Activated CD8-positive, alpha-beta T cell treated with anti-CD3 and anti-CD28 coated beads, Interleukin-2, amount 10 ng/mL, durations not matched to agents 7 days and 5 days (primary cell): ENCODE results near the gene DSCAM. TPM values are rescaled to one million over a fixed set of nuclear protein-coding genes. Genes with fewer than 3 reads are reported as not detected.

ENCODE experiments used
- ATAC-seq: fragments of 150-1000 bp; cut with Tn5 transposase; one replicate; pipeline ENCODE4 v1.10.0; 2021; ENCODE audit warnings: moderate library complexity
- CTCF ChIA-PET: fragments of 350-600 bp; sonication (Branson Sonifier 250); formaldehyde crosslinking; loops from one replicate; lab custom pipeline; 2021; ENCODE audit warnings: antibody characterized with exemption; lab: Charles Lee
- POLR2A ChIA-PET: fragments of 350-600 bp; sonication (Branson Sonifier 250); formaldehyde crosslinking; loops from one replicate; lab custom pipeline; 2021; ENCODE audit warnings: antibody characterized with exemption; lab: Charles Lee
- DNase-seq: peaks from one replicate; pipeline ENCODE4 v3.0.0-alpha.2; 2020
- H3K27ac Mint-ChIP-seq: one replicate; pipeline ENCODE4 v1.8.0; 2021; ENCODE audit warnings: mild to moderate bottlenecking, mixed read lengths
- H3K27me3 Mint-ChIP-seq: one replicate; pipeline ENCODE4 v1.8.0; 2021; ENCODE audit warnings: low read depth, mixed read lengths
- H3K36me3 Mint-ChIP-seq: one replicate; pipeline ENCODE4 v1.8.0; 2021; ENCODE audit warnings: low read depth, mixed read lengths
- H3K4me1 Mint-ChIP-seq: one replicate; pipeline ENCODE4 v1.8.0; 2021; ENCODE audit warnings: low read depth, mixed read lengths
- H3K4me3 Mint-ChIP-seq: one replicate; pipeline ENCODE4 v1.8.0; 2021; ENCODE audit warnings: mild to moderate bottlenecking, mixed read lengths
- H3K9me3 Mint-ChIP-seq: one replicate; pipeline ENCODE4 v1.8.0; 2022; ENCODE audit warnings: mixed read lengths; ENCODE audit not compliant: insufficient read depth
- total RNA-seq, 2 experiments: library from RNA; stranded (reverse); gene quantifications; one replicate each; pipeline ENCODE4 v1.2.3, GENCODE V29; 2021

Gene DSCAM
- total RNA-seq, 2 experiments from 2014 or later: not detected

GRCh38 chr21:40639616-40640194, 207.3 kb downstream of the DSCAM start:
- Mint-ChIP-seq H3K4me3 (no peak overlapping the region), H3K4me1 (no peaks in the 10 kb centered on the region), H3K9me3 (no peaks in the 10 kb centered on the region), H3K27ac (no peak overlapping the region), H3K27me3 (no peaks in the 10 kb centered on the region), H3K36me3 (no peaks in the 10 kb centered on the region)
- ATAC-seq: no peak
- POLR2A ChIA-PET: no interaction called here
- no peak for DNase-seq
- CTCF ChIA-PET: no interaction called here

- Mint-ChIP-seq H3K27ac (no peak overlapping the region), H3K9me3 (no peaks in the 10 kb centered on the region), H3K4me1 (no peaks in the 10 kb centered on the region), H3K27me3 (no peaks in the 10 kb centered on the region), H3K36me3 (no peaks in the 10 kb centered on the region), H3K4me3 (no peak overlapping the region)
- CTCF ChIA-PET: no interaction called here
- POLR2A ChIA-PET: no interaction called here
- ATAC-seq (no peak), DNase-seq (no peak)
Measured at GRCh38 chr21:40638466-40639251, 208.3 kb downstream of the DSCAM start.

- CTCF ChIA-PET: no interaction called here
- ATAC-seq (no peak), DNase-seq (no peak)
- Mint-ChIP-seq H3K36me3 (no peaks in the 10 kb centered on the region), H3K4me3 (no peak overlapping the region), H3K27ac (no peak overlapping the region), H3K4me1 (no peaks in the 10 kb centered on the region), H3K9me3 (no peaks in the 10 kb centered on the region), H3K27me3 (no peaks in the 10 kb centered on the region)
- POLR2A ChIA-PET: no interaction called here
Measured at GRCh38 chr21:40636026-40636425, 210.9 kb downstream of the DSCAM start.

- Mint-ChIP-seq H3K27me3 (no peaks in the 10 kb centered on the region), H3K36me3 (no peaks in the 10 kb centered on the region), H3K9me3 (no peaks in the 10 kb centered on the region), H3K4me1 (no peaks in the 10 kb centered on the region), H3K27ac (no peak overlapping the region), H3K4me3 (no peak overlapping the region)
- no peak for ATAC-seq
- DNase-seq: no peak
- CTCF ChIA-PET: no interaction called here
- POLR2A ChIA-PET: no interaction called here
Measured at GRCh38 chr21:40635391-40635790, 211.6 kb downstream of the DSCAM start.

- Mint-ChIP-seq H3K4me3 (no peak overlapping the region), H3K9me3 (no peaks in the 10 kb centered on the region), H3K27ac (no peak overlapping the region), H3K36me3 (no peaks in the 10 kb centered on the region), H3K4me1 (no peaks in the 10 kb centered on the region), H3K27me3 (no peaks in the 10 kb centered on the region)
- POLR2A ChIA-PET: no interaction called here
- ATAC-seq (no peak), DNase-seq (no peak)
- CTCF ChIA-PET: no interaction called here
Measured at GRCh38 chr21:40634141-40634540, 212.8 kb downstream of the DSCAM start.

- H3K4me3 Mint-ChIP-seq: no peak overlapping the region
- POLR2A ChIA-PET: no interaction called here
- no peaks in the 10 kb centered on the region for H3K4me1 Mint-ChIP-seq
- CTCF ChIA-PET: no interaction called here
- H3K27ac Mint-ChIP-seq: no peak overlapping the region
- no peaks in the 10 kb centered on the region for H3K9me3 Mint-ChIP-seq
- ATAC-seq: no peak
- no peaks in the 10 kb centered on the region for H3K36me3 Mint-ChIP-seq
- no peaks in the 10 kb centered on the region for H3K27me3 Mint-ChIP-seq
- DNase-seq: no peak
Measured at GRCh38 chr21:40633048-40633447, 213.9 kb downstream of the DSCAM start.

GRCh38 chr21:40631211-40631610, 215.7 kb downstream of the DSCAM start:
- Mint-ChIP-seq H3K27me3 (no peaks in the 10 kb centered on the region), H3K9me3 (no peaks in the 10 kb centered on the region), H3K4me1 (no peaks in the 10 kb centered on the region), H3K27ac (no peak overlapping the region), H3K36me3 (no peaks in the 10 kb centered on the region), H3K4me3 (no peak overlapping the region)
- ATAC-seq: no peak
- POLR2A ChIA-PET: no interaction called here
- DNase-seq: no peak
- CTCF ChIA-PET: no interaction called here

- no peaks in the 10 kb centered on the region for H3K27me3 Mint-ChIP-seq
- no peak for ATAC-seq
- ChIA-PET CTCF (no interaction called here), POLR2A (no interaction called here)
- H3K4me3 Mint-ChIP-seq: no peak overlapping the region
- H3K36me3 Mint-ChIP-seq: no peaks in the 10 kb centered on the region
- no peak for DNase-seq
- no peaks in the 10 kb centered on the region for H3K4me1 Mint-ChIP-seq
- H3K9me3 Mint-ChIP-seq: no peaks in the 10 kb centered on the region
- H3K27ac Mint-ChIP-seq: no peak overlapping the region
Measured at GRCh38 chr21:40625991-40626390, 221.0 kb downstream of the DSCAM start.

- DNase-seq: no peak
- POLR2A ChIA-PET: interaction anchor here (0.6 kb wide), 1 partner anchor 1177 kb away, joined by 3 read pairs; no protein-coding TSS in a partner anchor
- Mint-ChIP-seq H3K4me3 (no peak overlapping the region), H3K4me1 (no peaks in the 10 kb centered on the region), H3K27me3 (no peaks in the 10 kb centered on the region), H3K36me3 (no peaks in the 10 kb centered on the region), H3K27ac (no peak overlapping the region), H3K9me3 (peaks cover 4% of the 10 kb centered on the region)
- ATAC-seq: no peak
- CTCF ChIA-PET: no interaction called here
Measured at GRCh38 chr21:40623528-40623927, 223.4 kb downstream of the DSCAM start.

GRCh38 chr21:40622531-40622930, 224.4 kb downstream of the DSCAM start:
- H3K27me3 Mint-ChIP-seq: no peaks in the 10 kb centered on the region
- no peaks in the 10 kb centered on the region for H3K36me3 Mint-ChIP-seq
- DNase-seq (no peak), ATAC-seq (no peak)
- H3K27ac Mint-ChIP-seq: no peak overlapping the region
- H3K4me3 Mint-ChIP-seq: no peak overlapping the region
- ChIA-PET CTCF (no interaction called here), POLR2A (no interaction called here)
- H3K9me3 Mint-ChIP-seq: peaks cover 12% of the 10 kb centered on the region
- H3K4me1 Mint-ChIP-seq: no peaks in the 10 kb centered on the region

GRCh38 chr21:40620386-40621145, 226.4 kb downstream of the DSCAM start:
- peaks cover 12% of the 10 kb centered on the region for H3K9me3 Mint-ChIP-seq
- no peaks in the 10 kb centered on the region for H3K4me1 Mint-ChIP-seq
- H3K4me3 Mint-ChIP-seq: no peak overlapping the region
- no peak overlapping the region for H3K27ac Mint-ChIP-seq
- POLR2A ChIA-PET: no interaction called here
- no peaks in the 10 kb centered on the region for H3K36me3 Mint-ChIP-seq
- DNase-seq (no peak), ATAC-seq (no peak)
- CTCF ChIA-PET: no interaction called here
- H3K27me3 Mint-ChIP-seq: no peaks in the 10 kb centered on the region
